ENCODE data around the gene TLR6.

Gene TLR6

GRCh38 chr4:38822748-38823303 is 33.8 kb downstream of the TLR6 start:
- DNase-seq = no peak
- Histone ChIP-seq H3K27me3 (no peaks in the 10 kb centered on the region), H3K36me3 (no peaks in the 10 kb centered on the region), H3K9me3 (no peaks in the 10 kb centered on the region), H3K4me3 (no peak overlapping the region), H3K4me1 (no peaks in the 10 kb centered on the region), H3K27ac (no peak overlapping the region)
- no peak for TF ChIP-seq CTCF (IDR thresholded peaks at IDR 0.05)
- intact Hi-C loops (cut with DNase I; ENCODE audit: low total_unique reads) = no loop called here

- Histone ChIP-seq H3K9me3 (no peaks in the 10 kb centered on the region), H3K36me3 (no peaks in the 10 kb centered on the region), H3K27me3 (no peaks in the 10 kb centered on the region), H3K27ac (no peak overlapping the region), H3K4me1 (no peaks in the 10 kb centered on the region), H3K4me3 (no peak overlapping the region)
- intact Hi-C loops (cut with DNase I; ENCODE audit: low total_unique reads) = no loop called here
- no peak for TF ChIP-seq CTCF (IDR thresholded peaks at IDR 0.05)
- no peak for DNase-seq
Observed at GRCh38 chr4:38821739-38822138, 34.9 kb downstream of the TLR6 start.

GRCh38 chr4:38820329-38821061 is 36.1 kb downstream of the TLR6 start:
- Histone ChIP-seq H3K9me3 (no peaks in the 10 kb centered on the region), H3K27me3 (no peaks in the 10 kb centered on the region), H3K27ac (no peak overlapping the region), H3K4me3 (no peak overlapping the region), H3K36me3 (no peaks in the 10 kb centered on the region), H3K4me1 (no peaks in the 10 kb centered on the region)
- intact Hi-C loops (cut with DNase I; ENCODE audit: low total_unique reads) = no loop called here
- TF ChIP-seq CTCF (IDR thresholded peaks at IDR 0.05) = no peak
- DNase-seq = no peak

- intact Hi-C loops (cut with DNase I; ENCODE audit: low total_unique reads) = no loop called here
- no peaks in the 10 kb centered on the region for H3K4me1 ChIP-seq
- H3K27ac ChIP-seq = no peak overlapping the region
- DNase-seq = no peak
- no peak overlapping the region for H3K4me3 ChIP-seq
- no peaks in the 10 kb centered on the region for H3K36me3 ChIP-seq
- no peaks in the 10 kb centered on the region for H3K27me3 ChIP-seq
- no peak for TF ChIP-seq CTCF (IDR thresholded peaks at IDR 0.05)
- peaks cover 0 to 4% (median 0%) of the 10 kb centered on the region in 3 donors for H3K9me3 ChIP-seq
Observed at GRCh38 chr4:38819569-38819968, 37.0 kb downstream of the TLR6 start.

- H3K27ac ChIP-seq = no peak overlapping the region
- H3K36me3 ChIP-seq = no peaks in the 10 kb centered on the region
- peaks cover 0 to 4% (median 0%) of the 10 kb centered on the region in 3 donors for H3K9me3 ChIP-seq
- H3K27me3 ChIP-seq = no peaks in the 10 kb centered on the region
- H3K4me3 ChIP-seq = no peak overlapping the region
- no peak for TF ChIP-seq CTCF (IDR thresholded peaks at IDR 0.05)
- no peak for DNase-seq
- intact Hi-C loops (cut with DNase I; ENCODE audit: low total_unique reads) = no loop called here
- no peaks in the 10 kb centered on the region for H3K4me1 ChIP-seq
Observed at GRCh38 chr4:38818441-38818976, 38.1 kb downstream of the TLR6 start.
